ENCODE data around the gene CCL7. TPM values are rescaled to one million over a fixed set of nuclear protein-coding genes. Genes with fewer than 3 reads are reported as not detected.

The CCL7 gene
- total RNA-seq, 1 experiment from 2014 or later, result not detected

Other genes with a start within 250 kb of the CCL7 start
- gene CCL2, start 14.9 kb upstream of the CCL7 start, total RNA-seq (2014; rRNA removed), result not detected in 2 replicates
- gene CCL11, start 15.5 kb downstream of the CCL7 start, total RNA-seq (2014; rRNA removed), result not detected in 2 replicates
- gene CCL8, start 49.2 kb downstream of the CCL7 start, total RNA-seq (2014; rRNA removed), result not detected in 2 replicates
- not detected in 2 replicates for gene CCL13, start 86.3 kb downstream of the CCL7 start, total RNA-seq (2014; rRNA removed)
- not detected in 2 replicates for gene CCL1, start 93.0 kb downstream of the CCL7 start, total RNA-seq (2014; rRNA removed)

Data from LHCN-M2 (cell line).